Endodermal cell (in vitro differentiated cells): ENCODE measurements around the gene COL20A1. TPM values are rescaled to one million over a fixed set of nuclear protein-coding genes. Genes with fewer than 3 reads are reported as not detected.

Experiments
- DNase-seq: peaks from one replicate; pipeline ENCODE4 v3.0.0-alpha.2; 2017
- H3K27ac ChIP-seq: 2 replicates; pipeline ENCODE4 v1.5.1; 2013; ENCODE audit warnings: mild to moderate bottlenecking, low read depth, low read length, moderate library complexity
- H3K27me3 ChIP-seq: 2 replicates; pipeline ENCODE4 v1.6.1; 2013; ENCODE audit warnings: mild to moderate bottlenecking, low read length, moderate library complexity; ENCODE audit not compliant: insufficient read depth, control insufficient read depth, poor library complexity, severe bottlenecking
- H3K36me3 ChIP-seq: 2 replicates; pipeline ENCODE4 v1.7.0; 2013; ENCODE audit warnings: mild to moderate bottlenecking, low read length, moderate library complexity; ENCODE audit not compliant: control insufficient read depth, insufficient read depth
- H3K4me1 ChIP-seq: one replicate; pipeline ENCODE4 v1.7.0; 2013; ENCODE audit warnings: low read length; ENCODE audit not compliant: control insufficient read depth, insufficient read depth
- H3K4me3 ChIP-seq: 2 replicates; pipeline ENCODE4 v1.5.1; 2013; ENCODE audit warnings: mild to moderate bottlenecking, low read length, moderate library complexity
- H3K9ac ChIP-seq: 2 replicates; pipeline ENCODE4 v1.6.1; 2013; ENCODE audit warnings: mild to moderate bottlenecking, low read length, moderate library complexity; ENCODE audit not compliant: poor library complexity, severe bottlenecking; ENCODE audit errors: extremely low read depth
- H3K9me3 ChIP-seq: 2 replicates; pipeline ENCODE4 v1.6.1; 2013; ENCODE audit warnings: mild to moderate bottlenecking, low read length, moderate library complexity; ENCODE audit not compliant: control insufficient read depth
- H3K27ac Mint-ChIP-seq: 2 replicates; pipeline ENCODE4 v1.8.0; 2020; ENCODE audit warnings: mixed read lengths
- H3K27me3 Mint-ChIP-seq: 2 replicates; pipeline ENCODE4 v1.8.0; 2021; ENCODE audit warnings: mild to moderate bottlenecking, mixed read lengths; ENCODE audit not compliant: insufficient read depth
- H3K36me3 Mint-ChIP-seq: 2 replicates; pipeline ENCODE4 v1.8.0; 2020; ENCODE audit warnings: low read depth, mixed read lengths
- H3K4me1 Mint-ChIP-seq: 2 replicates; pipeline ENCODE4 v1.8.0; 2020; ENCODE audit warnings: mixed read lengths
- H3K4me3 Mint-ChIP-seq: 2 replicates; pipeline ENCODE4 v1.8.0; 2020; ENCODE audit warnings: mild to moderate bottlenecking, moderate library complexity, mixed read lengths
- H3K9me3 Mint-ChIP-seq: 2 replicates; pipeline ENCODE4 v1.8.0; 2020; ENCODE audit warnings: mild to moderate bottlenecking, mixed read lengths
- CTCF ChIP-seq: fragments of 200-600 bp; sonication (generic); conservative IDR thresholded peaks from 2 replicates; pipeline ENCODE4 v1.5.0; 2021; ENCODE audit warnings: antibody characterized with exemption, mild to moderate bottlenecking
- WGBS, 2 experiments: methylation state at CpG; one replicate each; pipeline versions ENCODE4 v1.1.5 to v1.1.7; 2013; ENCODE audit warnings: missing lambda C conversion rate in 2 of 2, mixed read lengths in 1 of 2; ENCODE audit not compliant: insufficient coverage in 1 of 2, insufficient read length in 1 of 2; 5-methylcytosine and 5-hydroxymethylcytosine counted together
- total RNA-seq, 2 donors: library from RNA; stranded (reverse); fragmentation: NEBNext Ultra II Directional in 1 of 2; extraction: Animal tissue kit (Norgen Biotek cat#: 25700) in 1 of 2; gene quantifications; 2 replicates in 1 of 2; 3 replicates in 1 of 2; pipeline ENCODE4 v1.2.1, GENCODE V29; 2021

COL20A1 gene
- total RNA-seq, 2 donors from 2014 or later, result 0.44 TPM; not detected in 1

GRCh38 chr20:63313349-63314014 lies 20.5 kb downstream of the COL20A1 start:
- Histone ChIP-seq H3K9me3 (no peaks in the 10 kb centered on the region), H3K27me3 (no peaks in the 10 kb centered on the region), H3K9ac (no peak overlapping the region), H3K4me1 (no peaks in the 10 kb centered on the region), H3K4me3 (no peak overlapping the region), H3K36me3 (no peaks in the 10 kb centered on the region), H3K27ac (no peak overlapping the region)
- H3K27me3 Mint-ChIP-seq, result no peaks in the 10 kb centered on the region
- no peak overlapping the region for H3K4me3 Mint-ChIP-seq
- TF ChIP-seq CTCF, result no peak
- no peaks in the 10 kb centered on the region for H3K9me3 Mint-ChIP-seq
- H3K36me3 Mint-ChIP-seq, result no peaks in the 10 kb centered on the region
- WGBS, 2 experiments, result 91 to 92% methylated on average over 14 to 25 of the region's 25 CpGs
- no peaks in the 10 kb centered on the region for H3K4me1 Mint-ChIP-seq
- DNase-seq, result no peak
- no peak overlapping the region for H3K27ac Mint-ChIP-seq

GRCh38 chr20:63314015-63314471 lies 21.1 kb downstream of the COL20A1 start:
- Histone ChIP-seq H3K36me3 (no peaks in the 10 kb centered on the region), H3K4me1 (no peaks in the 10 kb centered on the region), H3K27ac (no peak overlapping the region), H3K4me3 (no peak overlapping the region), H3K9me3 (no peaks in the 10 kb centered on the region), H3K9ac (no peak overlapping the region), H3K27me3 (no peaks in the 10 kb centered on the region)
- TF ChIP-seq CTCF, result no peak
- Mint-ChIP-seq H3K27me3 (no peaks in the 10 kb centered on the region), H3K36me3 (no peaks in the 10 kb centered on the region), H3K27ac (no peak overlapping the region), H3K9me3 (no peaks in the 10 kb centered on the region), H3K4me3 (no peak overlapping the region), H3K4me1 (no peaks in the 10 kb centered on the region)
- no peak for DNase-seq
- WGBS, 2 experiments, result 86 to 93% methylated on average over 6 to 9 of the region's 9 CpGs

GRCh38 chr20:63314566-63315239 lies 21.7 kb downstream of the COL20A1 start:
- H3K27ac ChIP-seq, result no peak overlapping the region
- H3K4me1 ChIP-seq, result no peaks in the 10 kb centered on the region
- no peak overlapping the region for H3K4me3 Mint-ChIP-seq
- no peaks in the 10 kb centered on the region for H3K27me3 ChIP-seq
- H3K27me3 Mint-ChIP-seq, result no peaks in the 10 kb centered on the region
- no peak for TF ChIP-seq CTCF
- WGBS, 2 experiments, result 91 to 92% methylated on average over 10 to 21 of the region's 21 CpGs
- no peaks in the 10 kb centered on the region for H3K36me3 Mint-ChIP-seq
- no peak overlapping the region for H3K4me3 ChIP-seq
- H3K27ac Mint-ChIP-seq, result no peak overlapping the region
- no peaks in the 10 kb centered on the region for H3K4me1 Mint-ChIP-seq
- H3K9me3 ChIP-seq, result no peaks in the 10 kb centered on the region
- H3K36me3 ChIP-seq, result no peaks in the 10 kb centered on the region
- no peak overlapping the region for H3K9ac ChIP-seq
- no peak for DNase-seq
- no peaks in the 10 kb centered on the region for H3K9me3 Mint-ChIP-seq
